BE2C (cell line): Measurements from ENCODE around the gene XCL2.

ENCODE experiments used
- DNase-seq: peaks from one replicate; pipeline ENCODE4 v3.0.0-alpha.2; 2020
- H3K27me3 ChIP-seq: fragments of 250-450 bp; sonication (Bioruptor Pico); 2 replicates; pipeline ENCODE4 v1.5.1; 2020; ENCODE audit warnings: mild to moderate bottlenecking
- H3K36me3 ChIP-seq: fragments of 250-450 bp; sonication (Bioruptor Pico); 2 replicates; pipeline ENCODE4 v1.5.1; 2020; ENCODE audit warnings: mild to moderate bottlenecking
- H3K4me1 ChIP-seq: fragments of 250-450 bp; sonication (Bioruptor Pico); 2 replicates; pipeline ENCODE4 v1.5.1; 2020
- H3K4me3 ChIP-seq: 2 replicates; pipeline ENCODE4 v1.5.1; 2011; ENCODE audit warnings: low read depth, low read length
- H3K9me3 ChIP-seq: fragments of 250-450 bp; sonication (Bioruptor Pico); 2 replicates; pipeline ENCODE4 v1.5.1; 2020
- TF ChIP-seq, protein P1 (sequence below): IDR thresholded peaks from 2 replicates; pipeline ENCODE4 v1.5.1; 2012; ENCODE audit warnings: mild to moderate bottlenecking, low read depth, low read length

The XCL2 gene

DNA sequence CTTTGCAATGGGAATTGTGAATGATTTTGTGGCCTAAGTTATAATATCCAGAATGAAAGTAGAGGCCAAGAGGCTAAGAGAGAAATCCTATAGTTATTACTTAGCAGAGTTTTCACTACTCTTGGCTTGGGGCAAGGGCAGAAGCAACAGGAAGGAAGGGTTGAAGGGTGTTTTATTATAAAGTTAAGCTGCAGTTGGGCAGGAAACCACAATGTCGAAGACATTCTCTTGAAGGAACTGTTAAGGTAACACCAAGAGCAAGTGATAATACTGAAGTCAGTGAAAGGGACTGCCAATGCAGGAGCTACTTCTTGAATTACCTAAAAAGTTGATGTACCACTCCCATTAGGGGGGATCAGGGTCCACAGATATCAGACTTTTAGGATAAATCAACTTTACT is 8.3 kb downstream of the XCL2 start:
- Histone ChIP-seq H3K4me3 (no peak overlapping the region), H3K4me1 (peaks cover 6% of the 10 kb centered on the region; the same call in 1 of the 2 replicates), H3K9me3 (no peaks in the 10 kb centered on the region), H3K27me3 (no peaks in the 10 kb centered on the region), H3K36me3 (no peaks in the 10 kb centered on the region)
- no peak for DNase-seq
- TF ChIP-seq, protein P1, sequence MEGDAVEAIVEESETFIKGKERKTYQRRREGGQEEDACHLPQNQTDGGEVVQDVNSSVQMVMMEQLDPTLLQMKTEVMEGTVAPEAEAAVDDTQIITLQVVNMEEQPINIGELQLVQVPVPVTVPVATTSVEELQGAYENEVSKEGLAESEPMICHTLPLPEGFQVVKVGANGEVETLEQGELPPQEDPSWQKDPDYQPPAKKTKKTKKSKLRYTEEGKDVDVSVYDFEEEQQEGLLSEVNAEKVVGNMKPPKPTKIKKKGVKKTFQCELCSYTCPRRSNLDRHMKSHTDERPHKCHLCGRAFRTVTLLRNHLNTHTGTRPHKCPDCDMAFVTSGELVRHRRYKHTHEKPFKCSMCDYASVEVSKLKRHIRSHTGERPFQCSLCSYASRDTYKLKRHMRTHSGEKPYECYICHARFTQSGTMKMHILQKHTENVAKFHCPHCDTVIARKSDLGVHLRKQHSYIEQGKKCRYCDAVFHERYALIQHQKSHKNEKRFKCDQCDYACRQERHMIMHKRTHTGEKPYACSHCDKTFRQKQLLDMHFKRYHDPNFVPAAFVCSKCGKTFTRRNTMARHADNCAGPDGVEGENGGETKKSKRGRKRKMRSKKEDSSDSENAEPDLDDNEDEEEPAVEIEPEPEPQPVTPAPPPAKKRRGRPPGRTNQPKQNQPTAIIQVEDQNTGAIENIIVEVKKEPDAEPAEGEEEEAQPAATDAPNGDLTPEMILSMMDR = no peak

DNA sequence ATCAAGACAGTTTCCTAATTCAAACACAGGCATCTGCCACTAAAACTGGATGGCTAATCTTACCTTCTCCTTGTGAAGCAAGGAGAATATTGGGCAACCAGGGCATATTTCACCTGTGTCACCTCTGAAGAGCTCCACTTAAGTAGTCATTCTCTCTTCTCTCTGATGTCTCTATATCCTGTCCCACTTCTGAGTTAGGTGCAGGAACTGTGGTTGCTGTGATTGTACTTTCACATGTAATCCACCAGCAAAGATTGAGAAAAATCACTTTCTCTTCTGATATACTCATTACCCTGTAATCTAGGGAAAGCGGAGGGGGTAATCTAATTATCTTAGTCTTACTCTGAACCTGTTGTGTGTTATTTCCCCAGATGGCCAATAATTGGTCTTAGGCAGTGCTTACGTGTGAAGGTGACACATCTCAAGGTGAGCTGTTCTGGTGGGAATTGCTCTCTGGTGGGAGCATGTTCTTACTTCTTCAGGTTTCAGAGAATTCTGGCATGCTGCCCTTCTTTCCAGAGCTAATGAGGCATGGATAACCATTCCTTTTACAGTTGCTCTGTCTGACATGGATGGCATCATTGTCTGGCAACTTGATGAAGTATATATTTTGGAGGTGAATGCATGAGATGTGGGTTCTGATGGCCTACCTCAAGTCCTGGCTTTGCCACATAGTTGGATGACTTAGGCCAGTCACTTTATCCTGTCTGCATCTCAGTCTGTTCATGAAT is 12.0 kb downstream of the XCL2 start:
- Histone ChIP-seq H3K27me3 (no peaks in the 10 kb centered on the region), H3K4me3 (no peak overlapping the region), H3K4me1 (peaks cover 6% of the 10 kb centered on the region; the same call in 1 of the 2 replicates), H3K9me3 (no peaks in the 10 kb centered on the region), H3K36me3 (no peaks in the 10 kb centered on the region)
- DNase-seq = peak; percentile 17
- TF ChIP-seq, protein P1 = no peak

DNA sequence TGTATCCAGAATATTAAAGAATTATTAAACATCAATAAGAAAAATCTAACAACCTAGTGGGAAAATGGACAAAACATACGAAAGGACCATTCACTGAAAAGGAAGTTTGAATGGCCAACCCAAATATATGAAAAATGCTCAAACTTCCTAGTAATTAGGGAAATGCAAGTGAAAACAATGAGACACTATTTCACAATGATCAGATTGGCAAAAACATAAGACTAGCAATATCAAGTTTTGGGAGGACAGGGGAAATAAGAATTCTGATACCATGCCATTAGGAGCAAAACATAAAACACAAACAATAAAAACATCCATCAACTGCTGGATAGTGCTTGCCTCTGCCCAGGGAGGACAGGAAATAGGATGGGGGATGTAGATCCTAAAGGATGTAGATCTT is 14.3 kb downstream of the XCL2 start:
- no peaks in the 10 kb centered on the region for H3K9me3 ChIP-seq
- H3K4me1 ChIP-seq = peaks cover 6% of the 10 kb centered on the region; the same call in 1 of the 2 replicates
- no peaks in the 10 kb centered on the region for H3K27me3 ChIP-seq
- H3K4me3 ChIP-seq = no peak overlapping the region
- no peaks in the 10 kb centered on the region for H3K36me3 ChIP-seq
- no peak for DNase-seq
- TF ChIP-seq, protein P1 = no peak

DNA sequence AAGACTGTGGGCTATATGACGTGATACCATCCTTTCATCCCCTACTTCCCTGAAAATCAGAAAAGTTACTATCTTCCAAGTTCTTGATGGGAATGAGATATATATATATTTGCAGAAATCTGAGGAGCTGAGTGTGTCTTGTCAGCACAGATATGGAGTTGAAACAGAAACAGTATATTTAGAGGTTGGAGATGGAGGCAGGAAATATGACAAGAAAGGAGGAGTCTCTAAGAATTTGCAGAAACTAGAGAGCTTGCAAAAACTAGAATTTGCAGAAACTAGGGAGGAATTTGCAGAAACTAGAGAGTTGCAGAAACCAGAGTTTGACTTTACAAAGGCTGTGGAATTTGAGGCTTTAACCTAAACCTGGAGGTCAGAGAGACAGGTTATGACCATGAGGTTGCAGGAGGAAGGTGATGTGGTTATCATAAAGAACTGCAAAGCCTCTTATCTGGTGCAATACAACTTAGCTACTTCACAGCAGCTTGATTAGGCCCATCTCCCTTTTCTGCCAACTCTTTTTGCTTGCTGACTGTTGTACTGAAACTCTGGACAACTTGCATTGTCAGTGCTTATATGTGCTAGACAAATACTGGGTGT is 22.3 kb downstream of the XCL2 start:
- DNase-seq = no peak
- H3K36me3 ChIP-seq = no peaks in the 10 kb centered on the region
- no peaks in the 10 kb centered on the region for H3K27me3 ChIP-seq
- no peak overlapping the region for H3K4me3 ChIP-seq
- no peaks in the 10 kb centered on the region for H3K4me1 ChIP-seq
- TF ChIP-seq, protein P1 = no peak
- H3K9me3 ChIP-seq = no peaks in the 10 kb centered on the region

DNA sequence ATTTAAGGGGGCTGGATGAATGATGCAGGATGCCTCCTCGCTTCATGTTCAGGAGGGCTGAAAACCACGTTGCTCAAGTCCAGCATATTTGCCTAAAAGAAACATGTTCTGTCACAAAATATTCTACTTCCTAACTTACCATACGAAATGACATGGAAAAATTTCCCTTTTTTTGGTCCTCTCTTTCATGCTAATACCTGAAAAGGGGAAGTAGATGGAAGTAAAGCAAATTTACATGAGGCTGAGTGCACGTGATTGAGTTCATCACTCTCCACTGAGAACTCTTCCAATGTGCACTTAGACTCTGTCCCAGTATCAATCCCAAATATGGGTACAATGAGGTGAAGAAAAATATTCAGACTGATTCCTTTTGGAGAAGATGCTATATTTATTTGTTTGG is 23.0 kb downstream of the XCL2 start:
- DNase-seq = no peak
- H3K36me3 ChIP-seq = no peaks in the 10 kb centered on the region
- H3K9me3 ChIP-seq = no peaks in the 10 kb centered on the region
- TF ChIP-seq, protein P1 = no peak
- no peaks in the 10 kb centered on the region for H3K27me3 ChIP-seq
- no peak overlapping the region for H3K4me3 ChIP-seq
- no peaks in the 10 kb centered on the region for H3K4me1 ChIP-seq
